Fibroblast of upper back skin (primary cell): ENCODE results near the gene LRRC74B.

Experiments
- DNase-seq: peaks from one replicate; pipeline ENCODE4 v3.0.0-alpha.2; 2013

Gene LRRC74B

GRCh38 chr22:21105294-21105693 lies 59.5 kb downstream of the LRRC74B start:
- DNase-seq, result no peak

GRCh38 chr22:21106000-21106399 lies 60.3 kb downstream of the LRRC74B start:
- DNase-seq, result no peak

GRCh38 chr22:21108379-21109115 lies 62.8 kb downstream of the LRRC74B start:
- DNase-seq, result no peak
